ENCODE data around the gene TPPP3.

GRCh38 chr16:67404740-67405226 lies 11.5 kb upstream of the TPPP3 start:
- TF ChIP-seq EZH2phosphoT487 (IDR thresholded peaks at IDR 0.05; ENCODE audit: low read length) (no peak), CTCF (IDR thresholded peaks at IDR 0.05; ENCODE audit: low read length) (no peak)

Data from MM.1S (cell line).